Activated CD4-positive, CD25-positive, alpha-beta regulatory T cell (primary cell): ENCODE measurements around the gene PCSK7.

Source experiments
- DNase-seq, 4 experiments: peaks; one replicate each; lab custom pipeline; 2025; lab: John Stamatoyannopoulos, UW

Gene PCSK7

GRCh38 chr11:117181586-117182550, 50.0 kb downstream of the PCSK7 start:
- no peak for DNase-seq

GRCh38 chr11:117180661-117181585, 51.0 kb downstream of the PCSK7 start:
- peak in 3 of 4 experiments; percentile 18 to 37 (median 26) for DNase-seq

- DNase-seq = no peak
Observed at GRCh38 chr11:117180020-117180419, 51.9 kb downstream of the PCSK7 start.

GRCh38 chr11:117179048-117179999, 52.5 kb downstream of the PCSK7 start:
- peak in 2 of 4 experiments; percentile 18 to 24 for DNase-seq

- DNase-seq = peak; percentile 65 to 82 (median 76)
Observed at GRCh38 chr11:117178210-117179034, 53.5 kb downstream of the PCSK7 start, which contains the start of gene SIDT2. Gene SIDT2 (plus strand): TSS chr11:117178743. CDS start chr11:117179264, 521 bp downstream.

GRCh38 chr11:117177534-117178209, 54.2 kb downstream of the PCSK7 start:
- DNase-seq = no peak

GRCh38 chr11:117176186-117176585, 55.7 kb downstream of the PCSK7 start:
- no peak for DNase-seq

- DNase-seq = no peak
Observed at GRCh38 chr11:117175781-117176180, 56.1 kb downstream of the PCSK7 start.

GRCh38 chr11:117175104-117175503, 56.8 kb downstream of the PCSK7 start:
- DNase-seq = no peak

GRCh38 chr11:117172724-117173421, 59.0 kb downstream of the PCSK7 start:
- no peak for DNase-seq

GRCh38 chr11:117171404-117172061, 60.3 kb downstream of the PCSK7 start:
- no peak for DNase-seq

- no peak for DNase-seq
Observed at GRCh38 chr11:117171007-117171403, 60.9 kb downstream of the PCSK7 start.

GRCh38 chr11:117170210-117170609, 61.7 kb downstream of the PCSK7 start:
- no peak for DNase-seq

- no peak for DNase-seq
Observed at GRCh38 chr11:117169736-117170135, 62.1 kb downstream of the PCSK7 start.

- DNase-seq = no peak
Observed at GRCh38 chr11:117166491-117166890, 65.4 kb downstream of the PCSK7 start.

- DNase-seq = no peak
Observed at GRCh38 chr11:117160826-117161225, 71.0 kb downstream of the PCSK7 start.

GRCh38 chr11:117159892-117160291, 72.0 kb downstream of the PCSK7 start:
- DNase-seq = no peak

GRCh38 chr11:117157507-117157906, 74.4 kb downstream of the PCSK7 start:
- no peak for DNase-seq

GRCh38 chr11:117154468-117154867, 77.4 kb downstream of the PCSK7 start:
- no peak for DNase-seq
